ENCODE measurements around the gene EGFL7. TPM values are rescaled to one million over a fixed set of nuclear protein-coding genes. Genes with fewer than 3 reads are reported as not detected.

The EGFL7 gene
- total and polyA plus RNA-seq, 2 of the 13 experiments (the other 11 are each of a cell fraction or from before 2014, with no cell fraction given), result 0.20 to 5.1 TPM

GRCh38 chr9:136697146-136697820, 34.6 kb downstream of the EGFL7 start (continued):
- no peak for TF ChIP-seq FOXP1 (IDR thresholded peaks at IDR 0.05)
- TF ChIP-seq FOXP1 (CRISPR knock-in tag; IDR thresholded peaks at IDR 0.05), result peak; percentile 33; the same call in 1 of the 2 replicates
- no peak for TF ChIP-seq KLF6 (CRISPR knock-in tag; IDR thresholded peaks at IDR 0.05)
- TF ChIP-seq ZNF124 (CRISPR knock-in tag; IDR thresholded peaks at IDR 0.05), result no peak
- TF ChIP-seq ZNF44 (CRISPR knock-in tag; IDR thresholded peaks at IDR 0.05), result 0 out of 2 replicates have a peak, but pooled peaks have one; percentile 65
- peak; percentile 81 for TF ChIP-seq MED1 (CRISPR knock-in tag; IDR thresholded peaks at IDR 0.05)
- peak; percentile 79 for TF ChIP-seq ARNTL (CRISPR knock-in tag; IDR thresholded peaks at IDR 0.05)
- TF ChIP-seq ZNF256 (CRISPR knock-in tag; conservative IDR thresholded peaks at IDR 0.05), result no peak
- 0 out of 2 replicates have a peak, but pooled peaks have one; percentile 8 for TF ChIP-seq ZNF780A (CRISPR knock-in tag; IDR thresholded peaks at IDR 0.05)
- 0 out of 2 replicates have a peak, but pooled peaks have one; percentile 61 for TF ChIP-seq ZNF431 (CRISPR knock-in tag; IDR thresholded peaks at IDR 0.05; ENCODE audit: borderline replicate concordance, low read depth)
- peak; percentile 89 for TF ChIP-seq ZNF205 (CRISPR knock-in tag; IDR thresholded peaks at IDR 0.05)
- TF ChIP-seq HMGA1 (CRISPR knock-in tag; conservative IDR thresholded peaks at IDR 0.05), result no peak
- TF ChIP-seq ZNF543 (CRISPR knock-in tag; IDR thresholded peaks at IDR 0.05), result peak; percentile 98
- no peak for TF ChIP-seq SUZ12 (IDR thresholded peaks at IDR 0.05; ENCODE audit: low read depth, low read length)
- TF ChIP-seq SPEN (CRISPR knock-in tag; IDR thresholded peaks at IDR 0.05; ENCODE audit: low read depth), result peak; percentile 22; the same call in 1 of the 2 replicates
- no peak for TF ChIP-seq SP1 (IDR thresholded peaks at IDR 0.05)
- no peak; the same call in 1 of the 2 replicates for TF ChIP-seq SP1 (CRISPR knock-in tag; IDR thresholded peaks at IDR 0.05)
- peak; percentile 82 for TF ChIP-seq ZFP90 (CRISPR knock-in tag; IDR thresholded peaks at IDR 0.05; ENCODE audit: borderline replicate concordance)
- TF ChIP-seq SATB2 (CRISPR knock-in tag; IDR thresholded peaks at IDR 0.05), result no peak
- no peak for TF ChIP-seq KLF9 (CRISPR knock-in tag; IDR thresholded peaks at IDR 0.05; ENCODE audit: low read depth)
- no peak for TF ChIP-seq ZNF234 (CRISPR knock-in tag; conservative IDR thresholded peaks at IDR 0.05)
- TF ChIP-seq ZNF772 (CRISPR knock-in tag; IDR thresholded peaks at IDR 0.05), result no peak
- no peak for TF ChIP-seq ZNF7 (CRISPR knock-in tag; IDR thresholded peaks at IDR 0.05)
- TF ChIP-seq U2AF1 (optimal IDR thresholded peaks at IDR 0.05; ENCODE audit: low read depth, low read length), result no peak
- TF ChIP-seq FOXA3 (CRISPR knock-in tag; IDR thresholded peaks at IDR 0.05), result peak; percentile 51; the same call in 1 of the 2 replicates
- peak; percentile 59; the same call in 1 of the 2 replicates for TF ChIP-seq HDAC2 (CRISPR knock-in tag; IDR thresholded peaks at IDR 0.05)
- peak; percentile 65 for TF ChIP-seq SAP130 (CRISPR knock-in tag; IDR thresholded peaks at IDR 0.05; ENCODE audit: low read depth)
- TF ChIP-seq SKI (IDR thresholded peaks at IDR 0.05; ENCODE audit: partially characterized antibody), result peak; percentile 61
- no peak for TF ChIP-seq SP140L (CRISPR knock-in tag; IDR thresholded peaks at IDR 0.05; ENCODE audit: borderline replicate concordance)
- TF ChIP-seq RARA (CRISPR knock-in tag; IDR thresholded peaks at IDR 0.05), result peak; percentile 82
- TF ChIP-seq, protein P1, sequence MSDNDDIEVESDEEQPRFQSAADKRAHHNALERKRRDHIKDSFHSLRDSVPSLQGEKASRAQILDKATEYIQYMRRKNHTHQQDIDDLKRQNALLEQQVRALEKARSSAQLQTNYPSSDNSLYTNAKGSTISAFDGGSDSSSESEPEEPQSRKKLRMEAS (IDR thresholded peaks at IDR 0.05), result peak; percentile 83
- TF ChIP-seq HNF4A (CRISPR knock-in tag; IDR thresholded peaks at IDR 0.05), result peak; percentile 97
- no peak for TF ChIP-seq IRF2 (CRISPR knock-in tag; IDR thresholded peaks at IDR 0.05)
- no peak for TF ChIP-seq ZNF530 (CRISPR knock-in tag; IDR thresholded peaks at IDR 0.05; ENCODE audit: low read depth)
- TF ChIP-seq ZNF605 (CRISPR knock-in tag; IDR thresholded peaks at IDR 0.05), result 0 out of 2 replicates have a peak, but pooled peaks have one; percentile 17
- peak; percentile 75; the same call in 1 of the 2 replicates for TF ChIP-seq ZNF207 (IDR thresholded peaks at IDR 0.05; ENCODE audit: borderline replicate concordance)
- TF ChIP-seq ZMYM3 (CRISPR knock-in tag; IDR thresholded peaks at IDR 0.05), result peak; percentile 51; the same call in 1 of the 2 replicates
- peak; percentile 34; the same call in 1 of the 2 replicates for TF ChIP-seq GABPB1 (CRISPR knock-in tag; IDR thresholded peaks at IDR 0.05)
- TF ChIP-seq BRCA1 (CRISPR knock-in tag; IDR thresholded peaks at IDR 0.05), result no peak

Data from HepG2 (cell line).